GM19240 (cell line): ENCODE results near the gene SRSF10.
A peak's percentile ranks its signal among the peaks of the same experiment; 100 is the strongest.
"Not testable (repeated sequence)": the region's sequence is repeated elsewhere in the genome, so short reads cannot be mapped to it uniquely, and the experiment has no call there.

ENCODE experiments used
- DNase-seq: peaks from one replicate; pipeline ENCODE4 v3.0.0; 2011; ENCODE audit warnings: low spot score; ENCODE audit not compliant: insufficient read length

Gene SRSF10

DNA sequence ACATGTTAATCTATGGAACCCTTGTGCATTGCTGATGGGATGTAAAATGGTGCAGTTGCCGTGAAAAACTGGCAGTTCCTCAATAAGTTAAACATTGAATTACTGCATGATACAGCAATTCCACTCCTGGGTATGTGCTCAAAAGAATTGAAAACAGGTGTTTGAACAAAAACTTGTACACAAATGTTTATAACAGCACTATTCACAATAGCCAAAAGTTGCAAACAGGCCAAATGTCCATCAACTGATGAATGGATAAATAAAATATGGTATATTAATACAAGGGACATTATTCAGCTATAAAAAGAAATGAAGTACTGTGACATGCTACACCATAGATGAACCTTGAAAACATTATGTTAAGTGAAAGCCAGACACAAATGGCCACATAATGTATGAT is 17.7 kb upstream of the SRSF10 start:
- no peak for DNase-seq

DNA sequence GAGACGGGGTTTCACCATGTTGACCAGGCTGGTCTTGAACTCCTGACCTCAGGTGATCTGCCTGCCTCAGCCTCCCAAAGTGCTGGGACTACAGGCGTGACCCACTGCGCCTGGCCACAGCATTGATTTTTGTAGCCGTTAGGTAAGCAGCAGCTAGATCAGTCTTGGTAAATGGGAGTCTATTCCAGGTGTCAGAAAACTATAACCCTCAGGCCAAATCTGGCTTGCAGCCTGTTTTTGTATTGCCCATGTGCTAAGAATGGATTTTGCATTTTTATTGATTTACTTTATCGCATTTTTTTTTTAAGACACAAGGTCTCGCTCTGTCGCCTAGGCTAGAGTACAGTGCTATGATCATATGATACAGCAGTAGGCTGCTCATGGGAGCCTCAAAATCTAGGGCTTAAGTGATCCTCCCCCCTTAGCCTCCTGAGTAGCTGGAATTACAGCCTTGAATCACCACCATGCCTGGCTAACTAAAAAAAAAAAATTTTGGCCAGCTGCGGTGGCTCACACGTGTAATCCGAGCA is 16.6 kb upstream of the SRSF10 start:
- no peak for DNase-seq

DNA sequence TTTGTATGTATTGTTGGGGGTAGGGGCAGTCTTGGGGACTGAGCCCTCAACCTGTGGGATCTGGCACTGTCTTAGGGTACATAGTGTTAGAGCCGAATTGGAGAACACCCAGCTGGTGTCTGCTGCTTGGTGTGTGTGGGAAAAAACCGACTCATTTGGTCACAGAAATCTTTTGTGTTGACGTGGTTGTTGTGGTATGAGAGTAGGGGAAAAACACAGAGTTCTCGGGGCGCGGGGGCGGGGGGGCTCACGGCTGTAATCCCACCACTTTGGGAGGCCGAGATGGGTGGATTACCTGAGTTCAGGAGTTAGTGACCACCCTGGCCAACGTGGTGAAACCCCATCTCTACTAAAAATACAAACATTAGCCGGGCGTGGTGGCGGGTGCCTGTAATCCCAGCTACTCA is 15.3 kb upstream of the SRSF10 start:
- DNase-seq: no peak

DNA sequence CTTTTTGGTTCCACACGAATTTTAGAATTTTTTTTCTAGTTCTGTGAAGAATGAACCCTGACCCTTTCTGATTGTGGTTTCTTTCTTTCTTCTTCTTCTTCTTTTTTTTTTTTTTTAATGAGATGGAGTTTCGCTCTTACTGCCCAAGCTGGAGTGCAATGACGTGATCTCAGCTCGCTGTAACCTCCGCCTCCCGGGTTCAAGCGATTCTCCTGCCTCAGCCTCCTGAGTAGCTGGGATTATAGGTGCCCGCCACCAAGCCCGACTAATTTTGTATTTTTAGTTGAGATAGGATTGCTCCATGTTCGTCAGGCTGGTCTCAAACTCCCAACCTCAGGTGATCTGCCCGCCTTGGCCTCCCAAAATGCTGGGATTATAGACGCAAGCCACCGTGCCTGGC is 11.9 kb upstream of the SRSF10 start:
- not testable (repeated sequence) for DNase-seq

DNA sequence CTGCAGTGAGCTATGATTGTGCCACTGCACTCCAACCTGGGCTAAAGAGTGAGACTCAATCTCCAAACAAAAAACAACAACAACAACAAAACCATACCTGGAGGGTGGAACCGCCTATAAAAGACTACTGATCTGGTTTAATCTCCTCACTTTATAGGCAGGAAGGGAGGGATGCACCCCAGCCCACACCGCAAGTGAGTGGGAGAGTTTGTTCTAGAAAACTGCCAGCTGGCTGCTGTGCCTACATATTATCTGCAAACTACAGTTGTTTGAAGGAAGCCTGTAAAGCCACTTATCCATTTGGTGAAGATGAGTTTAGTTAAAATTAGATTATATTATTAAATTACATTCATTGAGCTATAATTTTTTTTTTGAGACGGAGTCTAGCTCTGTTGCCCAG is 9.1 kb upstream of the SRSF10 start:
- DNase-seq: no peak

DNA sequence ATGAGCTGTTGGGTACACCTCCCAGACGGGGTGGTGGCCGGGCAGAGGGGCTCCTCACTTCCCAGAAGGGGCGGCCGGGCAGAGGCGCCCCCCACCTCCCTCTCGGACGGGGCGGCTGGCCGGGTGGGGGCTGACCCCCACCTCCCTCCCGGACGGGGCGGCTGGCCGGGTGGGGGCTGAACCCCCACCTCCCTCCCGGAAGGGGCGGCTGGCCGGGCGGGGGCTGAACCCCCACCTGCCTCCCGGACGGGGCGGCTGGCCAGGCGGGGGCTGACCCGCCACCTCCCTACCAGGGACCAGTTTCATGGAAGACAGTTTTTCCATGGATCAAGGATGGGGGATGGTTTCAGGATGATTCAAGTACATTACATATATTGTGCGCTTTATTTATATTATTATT is 6.9 kb upstream of the SRSF10 start:
- not testable (repeated sequence) for DNase-seq

DNA sequence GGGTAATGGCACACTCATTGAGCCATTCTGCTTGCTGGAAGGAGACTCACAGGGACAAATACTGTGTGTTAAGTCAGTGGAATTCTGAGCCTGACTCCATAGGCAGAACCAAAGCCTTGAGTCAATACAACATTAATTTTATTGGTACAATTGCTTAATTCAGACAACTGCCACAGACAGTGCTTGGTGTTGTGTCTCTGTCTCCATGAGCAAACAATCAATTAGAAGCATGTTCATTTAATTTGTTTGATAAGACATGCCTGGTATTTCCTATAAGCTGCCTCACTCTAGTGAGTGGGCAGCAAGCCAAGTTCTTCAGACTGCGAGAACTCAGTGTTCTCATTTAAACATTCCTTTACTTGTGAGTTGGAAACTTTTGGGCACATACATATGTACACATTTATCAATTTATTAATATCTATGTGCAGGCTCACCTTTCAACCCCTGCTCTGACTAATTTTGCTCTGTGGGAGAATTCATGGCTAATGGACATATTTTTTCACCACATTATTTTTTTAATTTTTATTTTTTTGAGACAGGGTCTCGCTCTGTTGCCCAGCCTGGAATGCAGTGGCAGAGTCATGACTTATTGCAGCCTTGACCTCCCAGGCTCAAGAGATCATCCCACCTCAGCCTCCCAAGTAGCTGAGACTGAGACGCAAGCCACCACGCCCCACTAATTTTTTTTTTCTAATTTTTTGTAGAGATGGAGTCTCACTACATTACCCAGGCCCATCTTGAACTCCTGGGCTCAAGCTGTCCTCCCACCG is 4.5 kb upstream of the SRSF10 start:
- DNase-seq: no peak

DNA sequence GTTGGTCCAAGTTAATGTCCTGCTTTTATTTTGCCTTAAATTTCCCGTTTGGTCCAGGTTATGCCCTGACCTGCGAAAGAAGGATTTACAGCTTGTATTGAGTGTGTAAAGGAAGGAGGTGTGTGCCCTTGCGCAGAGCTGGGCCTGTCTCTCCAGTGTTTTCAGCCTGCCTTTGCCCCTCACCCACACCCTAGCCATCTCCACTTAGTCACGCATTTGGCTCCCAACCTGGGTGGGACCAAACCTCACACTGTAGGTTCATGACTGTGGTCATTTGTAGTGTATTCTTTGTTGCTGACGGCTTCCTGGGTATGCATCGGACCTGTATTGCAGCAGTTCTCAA is 572 bp upstream of the SRSF10 start:
- no peak for DNase-seq

DNA sequence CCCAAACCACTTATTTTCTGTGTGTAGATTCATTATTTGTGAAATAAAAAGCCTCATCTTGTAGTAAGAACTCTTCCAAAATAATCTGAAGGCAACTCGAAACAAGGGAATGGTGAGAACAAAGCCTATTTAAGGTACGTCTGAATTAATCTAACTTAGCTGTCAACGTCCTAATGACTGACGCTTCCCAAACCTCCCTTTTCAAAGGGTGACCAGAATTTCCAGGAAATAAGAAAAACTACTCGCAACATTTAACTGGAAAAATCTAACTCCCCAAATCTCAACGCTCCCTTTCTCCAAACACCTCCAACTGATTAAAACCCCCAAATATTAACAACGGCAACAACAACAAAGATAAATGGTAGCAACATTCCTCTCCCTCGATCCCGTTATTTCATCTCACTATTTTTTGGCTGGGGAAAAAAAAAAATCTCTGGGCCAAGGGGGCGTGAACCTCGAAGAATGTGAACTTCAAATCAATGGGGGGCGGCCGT is 693 bp downstream of the SRSF10 start:
- no peak for DNase-seq

DNA sequence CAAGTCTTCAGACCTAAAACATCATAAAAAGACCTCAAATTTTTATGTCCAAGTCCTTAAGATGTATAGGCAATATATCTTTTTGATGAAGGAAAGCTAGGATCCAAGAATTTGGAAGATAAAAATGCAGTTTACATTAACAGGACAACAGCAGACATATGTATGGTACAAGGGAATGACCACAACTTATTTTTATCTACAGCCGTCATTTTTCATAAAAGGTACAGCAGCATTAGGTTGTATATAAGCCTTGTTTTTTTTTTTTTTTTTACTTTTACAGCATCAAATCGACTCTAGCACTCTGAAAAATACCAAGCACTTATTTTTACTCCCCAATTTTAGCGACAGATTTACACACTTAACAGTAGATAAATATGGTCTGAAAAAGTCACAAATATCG is 1.3 kb downstream of the SRSF10 start:
- DNase-seq: no peak

DNA sequence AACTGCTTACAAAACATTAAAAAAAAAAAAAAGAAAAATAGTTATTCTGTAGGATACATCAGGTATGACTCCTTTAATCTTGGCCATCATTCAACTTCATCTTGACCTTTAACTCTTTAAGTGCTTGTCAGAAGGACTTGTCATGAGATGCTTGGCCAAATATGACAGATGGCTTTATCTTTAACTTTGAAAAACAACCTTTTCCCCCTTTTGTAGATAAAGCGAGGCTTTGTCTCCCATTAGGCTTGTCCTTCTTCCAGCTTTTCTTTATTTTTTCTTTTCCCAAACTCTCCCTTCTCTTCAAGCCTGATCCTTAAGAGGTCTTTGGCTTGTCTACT is 2.3 kb downstream of the SRSF10 start:
- DNase-seq: no peak

DNA sequence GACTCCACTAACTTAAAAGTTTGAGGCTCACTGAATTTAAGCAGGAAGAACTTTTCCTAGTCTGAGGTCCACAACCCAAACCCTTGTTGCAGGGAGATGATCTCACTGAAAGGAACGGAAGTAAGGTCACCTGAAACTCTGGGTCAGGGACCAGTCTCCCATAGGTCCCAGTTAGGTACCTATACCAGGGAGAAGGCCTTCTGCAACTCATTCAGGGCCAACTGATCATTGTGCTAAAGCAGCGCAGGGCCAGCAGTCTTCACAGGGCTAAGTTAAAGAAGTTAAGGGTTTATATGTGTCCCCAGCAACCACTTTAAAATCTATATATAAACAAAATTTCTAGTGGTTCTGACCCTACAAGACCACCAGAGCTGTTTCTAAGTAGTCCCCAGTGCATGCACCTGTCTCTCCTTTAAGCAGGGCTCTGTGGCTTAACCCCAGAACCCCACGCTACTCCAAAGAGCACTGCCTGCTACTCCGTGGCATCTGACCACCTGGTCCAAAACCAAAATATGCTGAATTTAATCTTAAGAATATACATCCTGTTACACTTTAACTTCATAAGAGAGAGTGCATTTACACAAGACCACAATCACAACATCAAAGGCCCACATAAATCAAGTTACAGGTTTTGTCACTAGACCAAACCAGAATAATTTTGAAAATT is 2.8 kb downstream of the SRSF10 start:
- DNase-seq: no peak

DNA sequence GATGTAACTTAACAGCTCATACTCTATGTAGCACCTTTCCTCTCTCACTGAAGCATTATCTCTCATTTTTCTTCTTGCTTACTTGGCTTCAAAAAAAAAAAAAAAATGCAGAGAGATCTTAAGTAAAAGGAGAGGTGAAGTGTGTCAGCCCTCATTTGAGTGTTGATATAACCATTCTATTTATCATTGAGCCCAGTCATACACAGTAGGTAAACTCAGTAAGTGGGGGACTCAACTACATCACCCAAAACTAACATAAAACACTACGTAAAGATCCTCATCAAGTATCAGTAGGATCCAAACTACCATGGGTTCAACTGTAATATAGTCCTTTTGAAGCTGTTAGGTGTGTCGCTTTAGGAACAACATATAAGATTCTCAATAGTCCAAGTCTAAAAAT is 12.3 kb downstream of the SRSF10 start:
- DNase-seq: no peak

DNA sequence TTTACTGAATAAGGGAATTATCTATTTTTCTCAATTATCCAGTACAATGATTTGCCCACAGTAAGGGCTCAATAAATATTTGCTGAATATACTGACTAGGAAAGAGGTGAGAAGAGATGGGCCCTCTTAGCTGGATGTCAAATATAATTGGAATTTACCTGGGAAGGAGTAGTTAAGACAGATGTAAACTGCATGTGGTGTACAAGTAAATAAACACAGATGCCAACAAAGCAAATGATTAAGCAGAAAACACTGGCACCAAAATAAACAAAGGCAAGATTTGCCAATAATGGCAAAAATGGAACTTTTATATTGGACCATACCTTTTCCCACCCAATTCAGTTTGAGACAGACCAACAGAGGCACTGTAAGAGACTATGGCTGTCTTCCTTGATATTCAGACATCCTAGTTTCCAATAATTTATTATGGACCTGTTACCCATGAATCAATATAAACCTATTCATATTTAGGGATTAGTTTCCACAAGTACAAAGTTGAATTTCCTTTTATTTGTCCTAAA is 13.1 kb downstream of the SRSF10 start:
- DNase-seq: no peak

DNA sequence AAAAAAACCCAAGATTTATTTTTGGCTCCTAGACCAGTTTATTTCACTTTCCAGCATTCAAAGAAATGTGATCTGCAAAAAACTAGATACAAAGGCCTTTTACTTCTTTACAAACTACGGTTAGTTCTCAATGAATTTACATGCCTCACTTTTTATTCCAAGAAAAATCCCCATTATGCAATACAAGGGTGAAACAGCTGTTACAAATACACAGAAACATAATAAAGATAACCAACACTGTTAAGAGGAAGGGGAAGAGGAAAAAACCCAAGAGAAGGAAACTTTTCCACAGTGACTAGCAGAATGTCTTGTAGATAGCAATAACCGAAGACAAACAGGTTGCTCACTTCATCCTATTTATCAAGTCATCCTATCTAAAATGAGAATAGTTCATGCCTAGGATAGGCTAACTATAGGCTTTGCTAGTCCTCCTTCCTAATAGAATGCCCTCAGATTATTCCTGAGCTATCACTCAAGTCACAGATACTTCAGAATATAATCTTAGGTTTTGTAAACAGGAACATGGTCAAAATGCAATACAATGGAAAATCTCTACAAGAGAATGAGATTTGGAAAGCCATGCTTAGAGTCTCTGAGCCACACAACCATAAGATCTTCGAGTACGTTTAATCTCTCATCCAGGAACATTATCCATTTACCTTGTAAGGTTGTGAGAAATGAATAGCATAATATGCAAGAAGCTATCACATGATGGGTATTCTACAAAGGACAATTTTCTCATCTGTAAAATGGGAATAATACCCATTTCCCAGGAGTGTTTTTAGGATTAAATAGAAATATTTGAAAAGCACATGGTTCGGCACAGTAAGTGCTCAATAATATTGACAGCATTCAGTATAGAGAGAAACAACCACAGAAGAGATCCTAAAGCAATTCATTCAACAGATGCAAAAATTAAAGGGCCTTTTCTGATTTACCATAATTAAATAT is 15.1 kb downstream of the SRSF10 start:
- DNase-seq: no peak

DNA sequence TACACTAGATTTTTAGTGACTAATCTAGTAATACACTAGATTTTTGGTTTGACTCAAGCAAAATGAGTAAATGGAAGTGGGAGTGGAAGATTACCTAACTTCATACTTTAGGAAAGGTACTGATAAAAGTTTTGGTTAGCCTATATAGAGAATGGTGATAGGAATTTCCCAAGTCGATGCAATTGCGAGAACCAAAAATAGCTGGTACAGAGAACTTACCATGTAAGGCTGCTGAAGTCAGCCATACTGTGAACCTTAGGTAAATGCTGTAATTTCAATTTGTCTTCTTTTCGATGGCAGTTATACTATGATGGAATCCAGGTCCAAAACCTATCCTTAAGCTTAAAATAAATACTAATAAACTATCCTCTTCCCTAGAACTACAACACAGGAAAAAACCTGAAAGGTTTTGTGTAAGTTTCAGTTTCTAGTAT is 15.9 kb downstream of the SRSF10 start:
- DNase-seq: no peak

DNA sequence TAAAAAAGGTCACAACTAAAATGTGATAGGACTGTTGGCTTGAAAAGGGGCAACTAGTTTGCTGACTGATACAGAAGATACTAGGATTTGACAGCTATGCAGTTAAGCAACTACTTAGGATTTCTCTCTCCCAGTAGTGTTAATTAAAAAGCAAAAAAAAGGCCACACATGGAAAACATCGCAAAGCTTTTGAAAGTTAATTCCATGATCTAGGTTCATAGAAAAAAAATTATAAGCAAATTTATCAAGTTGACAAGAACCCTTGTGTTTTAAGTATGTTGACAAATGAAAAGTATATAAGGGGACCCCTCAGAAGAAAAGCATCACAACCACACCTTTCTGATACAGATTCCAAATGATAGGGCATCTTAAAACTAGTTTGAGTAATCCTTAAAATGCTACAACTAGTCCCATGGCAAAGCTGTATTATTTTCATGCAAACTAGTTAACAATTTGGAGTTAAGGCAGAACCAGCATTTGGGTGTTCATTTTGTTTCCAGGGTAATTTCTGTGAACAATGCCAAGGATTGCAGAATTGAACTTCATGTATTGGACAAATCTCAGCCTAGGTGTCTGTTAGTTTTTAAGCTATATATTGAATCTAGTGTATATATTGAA is 16.4 kb downstream of the SRSF10 start:
- no peak for DNase-seq

DNA sequence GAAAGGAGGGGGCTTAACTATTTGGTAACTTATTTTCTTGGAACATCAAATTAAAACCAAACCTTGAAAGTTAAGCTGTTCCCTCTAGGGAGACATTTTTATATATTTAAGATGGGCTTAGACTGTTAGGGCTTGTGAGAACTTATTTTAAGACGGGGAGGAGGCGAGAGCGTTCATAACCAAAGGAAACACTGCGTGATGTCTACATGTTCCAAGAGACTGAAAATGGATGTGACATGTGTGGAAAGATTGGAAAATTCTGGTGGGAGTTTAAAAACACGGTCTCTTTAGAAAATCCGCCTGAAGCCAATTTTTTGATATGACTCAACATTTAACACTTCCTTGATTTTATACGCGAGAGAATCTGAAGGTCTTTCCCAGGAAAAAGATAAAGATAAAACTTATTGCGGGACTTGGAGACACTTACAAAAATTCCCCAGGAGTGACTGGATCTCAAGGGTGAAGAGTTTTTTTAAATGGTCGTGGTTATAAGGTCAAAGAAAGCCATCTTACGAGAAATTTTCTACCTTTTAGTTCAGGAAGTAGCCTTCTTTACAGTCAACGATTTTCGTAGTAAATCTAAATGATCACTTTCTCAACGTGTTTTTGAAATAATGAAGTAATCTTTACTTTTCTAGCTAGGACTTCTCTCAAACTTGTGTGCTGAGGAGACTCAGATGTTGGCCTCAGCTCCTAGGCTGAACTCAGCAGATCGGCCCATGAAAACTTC is 19.7 kb downstream of the SRSF10 start:
- DNase-seq: no peak

DNA sequence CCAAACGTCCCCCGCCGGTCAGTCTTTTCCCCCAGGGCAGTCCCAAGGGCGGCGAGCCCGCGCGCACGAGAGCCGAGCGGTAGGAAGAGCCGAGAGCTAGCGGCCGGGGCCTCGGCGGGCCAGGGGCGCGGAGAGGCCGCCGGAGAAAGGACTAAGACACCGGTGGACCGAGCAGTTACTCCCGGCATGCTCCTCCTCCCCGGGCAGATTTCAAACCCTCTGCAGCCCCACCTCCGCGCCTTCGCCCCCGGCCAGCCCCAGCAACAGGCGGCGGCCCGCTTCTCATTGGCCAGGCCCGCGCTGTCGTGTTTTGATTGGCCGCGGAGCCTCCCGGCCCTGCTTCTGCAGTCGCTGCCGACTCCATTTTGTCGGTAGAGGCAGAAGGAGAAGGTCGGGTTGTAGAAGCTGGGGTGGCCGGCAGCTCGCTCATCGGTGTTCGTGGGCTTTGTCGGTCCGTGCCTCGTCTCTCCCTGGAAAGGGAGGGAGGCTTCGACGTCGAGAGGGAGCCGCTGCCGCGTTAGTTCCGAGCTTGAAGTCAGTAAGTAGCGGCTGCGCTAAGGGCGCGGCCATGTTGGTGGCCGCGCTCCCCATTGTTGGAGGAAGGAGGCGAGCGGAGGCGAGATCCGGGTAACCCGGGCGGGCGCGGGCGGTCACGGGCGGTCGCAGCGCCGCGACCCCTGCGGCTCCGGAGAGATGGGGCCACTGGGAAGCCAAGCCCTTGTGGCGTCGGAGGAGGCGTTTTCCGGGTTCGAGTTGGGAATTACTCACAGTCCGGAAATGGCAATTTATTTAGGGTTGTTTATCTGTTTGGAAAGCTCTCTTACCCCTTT is 20.5 kb downstream of the SRSF10 start, which contains the start of gene PNRC2:
TSS of gene PNRC2 (plus strand) at position 368 of the 830 bp plus-strand sequence. CDS start 1,630 bp downstream, outside the sequence.
- DNase-seq: peak; percentile 73
